GM18526 (cell line): ENCODE results near the gene DDI2.

Experiments used
- POLR2A ChIP-seq: IDR thresholded peaks from 3 replicates; pipeline ENCODE4 v1.6.1; 2011; ENCODE audit not compliant: insufficient read length; ENCODE audit errors: extremely low read depth

The DDI2 gene

GRCh38 chr1:15660151-15660550, 42.9 kb downstream of the DDI2 start:
- TF ChIP-seq POLR2A = no peak

GRCh38 chr1:15662477-15662876, 45.2 kb downstream of the DDI2 start:
- TF ChIP-seq POLR2A = no peak

- TF ChIP-seq POLR2A = no peak
These were observed 46.7 kb downstream of the DDI2 start for GRCh38 chr1:15663925-15664324.

- no peak for TF ChIP-seq POLR2A
These were observed 50.1 kb downstream of the DDI2 start for GRCh38 chr1:15667362-15667761.

- TF ChIP-seq POLR2A = no peak
These were observed 51.0 kb downstream of the DDI2 start for GRCh38 chr1:15668089-15668754.

GRCh38 chr1:15669074-15669473, 51.8 kb downstream of the DDI2 start:
- no peak for TF ChIP-seq POLR2A

GRCh38 chr1:15669864-15670263, 52.6 kb downstream of the DDI2 start:
- no peak for TF ChIP-seq POLR2A

GRCh38 chr1:15671430-15671829, 54.2 kb downstream of the DDI2 start:
- no peak for TF ChIP-seq POLR2A

- TF ChIP-seq POLR2A = no peak
These were observed 57.3 kb downstream of the DDI2 start for GRCh38 chr1:15674386-15675159.

GRCh38 chr1:15676010-15676409, 58.8 kb downstream of the DDI2 start:
- no peak for TF ChIP-seq POLR2A

GRCh38 chr1:15676688-15677661, 59.7 kb downstream of the DDI2 start:
- TF ChIP-seq POLR2A = no peak

GRCh38 chr1:15678578-15678977, 61.3 kb downstream of the DDI2 start:
- TF ChIP-seq POLR2A = no peak

GRCh38 chr1:15680131-15680530, 62.9 kb downstream of the DDI2 start:
- no peak for TF ChIP-seq POLR2A

GRCh38 chr1:15680561-15681348, 63.5 kb downstream of the DDI2 start:
- no peak for TF ChIP-seq POLR2A
